IgD-negative memory B cell (primary cell): ENCODE data around the gene PNMA8C. TPM values are rescaled to one million over a fixed set of nuclear protein-coding genes. Genes with fewer than 3 reads are reported as not detected.
"Not testable (repeated sequence)": the region's sequence is repeated elsewhere in the genome, so short reads cannot be mapped to it uniquely, and the experiment has no call there.

Experiments
- H3K27ac Mint-ChIP-seq, 3 donors: one replicate each; pipeline ENCODE4 v1.8.0; 2020 to 2022; ENCODE audit warnings: mild to moderate bottlenecking in 3 of 3, mixed read lengths in 3 of 3, moderate library complexity in 1 of 3
- H3K27me3 Mint-ChIP-seq: one replicate; pipeline ENCODE4 v1.8.0; 2021; ENCODE audit warnings: mixed read lengths
- H3K36me3 Mint-ChIP-seq: one replicate; pipeline ENCODE4 v1.8.0; 2020; ENCODE audit warnings: mild to moderate bottlenecking, mixed read lengths
- H3K4me1 Mint-ChIP-seq, 3 donors: one replicate each; pipeline ENCODE4 v1.8.0; 2020 to 2022; ENCODE audit warnings: mixed read lengths in 3 of 3, mild to moderate bottlenecking in 1 of 3
- H3K4me3 Mint-ChIP-seq, 4 donors: one replicate each; pipeline ENCODE4 v1.8.0; 2020 to 2022; ENCODE audit warnings: mild to moderate bottlenecking in 4 of 4, mixed read lengths in 4 of 4, moderate library complexity in 3 of 4
- H3K9me3 Mint-ChIP-seq, 3 donors: one replicate each; pipeline ENCODE4 v1.8.0; 2020 to 2021; ENCODE audit warnings: mixed read lengths in 3 of 3, mild to moderate bottlenecking in 1 of 3
- polyA plus RNA-seq: library from polyadenylated mRNA; unstranded; fragments of 300-500 nt; fragmentation: Illumina TruSeq; gene quantifications from one replicate; pipeline ENCODE4 v1.2.3, GENCODE V29; 2021

Gene PNMA8C
- polyA plus RNA-seq, 1 donor from 2014 or later: not detected

GRCh38 chr19:46429999-46430398 is 1.3 kb upstream of the PNMA8C start:
- Mint-ChIP-seq H3K36me3 (peaks cover 6% of the 10 kb centered on the region), H3K27ac (no peak overlapping the region), H3K4me3 (peak overlapping the region in 1 of 4 donors; percentile 9), H3K4me1 (peaks cover 8 to 14% (median 9%) of the 10 kb centered on the region in 3 donors), H3K9me3 (peaks cover 0 to 7% (median 0%) of the 10 kb centered on the region in 3 donors), H3K27me3 (peaks cover 53% of the 10 kb centered on the region)

DNA sequence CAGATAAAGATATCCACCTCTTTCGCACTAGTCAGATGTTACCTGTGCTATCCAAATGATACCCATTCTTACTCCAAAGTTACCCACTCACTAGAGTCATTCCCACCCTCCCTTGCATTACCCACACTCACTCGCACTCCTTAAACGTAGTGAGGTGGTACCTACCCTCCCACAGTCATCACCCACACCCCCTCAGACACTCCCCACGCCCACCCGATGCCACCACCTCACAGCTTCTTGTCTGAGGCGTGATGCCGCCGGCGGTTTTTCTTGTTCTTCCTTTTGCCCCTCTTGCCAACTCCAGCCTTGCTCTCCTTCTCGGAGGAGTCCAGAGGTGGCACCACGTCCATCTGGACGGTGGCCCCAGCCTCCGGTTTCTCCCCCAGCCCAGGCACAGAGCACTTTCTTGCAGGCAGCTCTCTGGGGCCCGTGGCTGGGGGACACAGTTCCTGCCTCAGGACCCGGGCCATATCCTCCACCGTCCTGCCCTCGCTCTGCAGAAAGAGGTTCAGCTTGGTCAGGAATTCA is 1.2 kb downstream of the PNMA8C start:
- Mint-ChIP-seq H3K27ac (no peak overlapping the region), H3K27me3 (peaks cover 56% of the 10 kb centered on the region)

GRCh38 chr19:46426506-46427162 is 2.1 kb downstream of the PNMA8C start:
- Mint-ChIP-seq H3K27me3 (peaks cover 61% of the 10 kb centered on the region), H3K36me3 (peaks cover 6% of the 10 kb centered on the region), H3K4me3 (peak overlapping the region in 2 of 4 donors; percentile 68 to 76), H3K4me1 (peaks cover 8 to 14% (median 11%) of the 10 kb centered on the region in 3 donors), H3K9me3 (peaks cover 0 to 4% (median 0%) of the 10 kb centered on the region in 3 donors), H3K27ac (no peak overlapping the region)

More for the DNA sequence above, 1.2 kb downstream of the PNMA8C start:
- Mint-ChIP-seq H3K4me1 (peaks cover 8 to 14% (median 11%) of the 10 kb centered on the region in 3 donors), H3K36me3 (peaks cover 6% of the 10 kb centered on the region), H3K9me3 (peaks cover 0 to 4% (median 0%) of the 10 kb centered on the region in 3 donors), H3K4me3 (peak overlapping the region in 1 of 4 donors; percentile 37)

GRCh38 chr19:46426035-46426505 is 2.7 kb downstream of the PNMA8C start:
- peak overlapping the region in 1 of 4 donors; percentile 76 for H3K4me3 Mint-ChIP-seq
- H3K36me3 Mint-ChIP-seq: peaks cover 6% of the 10 kb centered on the region
- H3K27me3 Mint-ChIP-seq: peaks cover 60% of the 10 kb centered on the region

GRCh38 chr19:46423188-46423587 is 5.5 kb downstream of the PNMA8C start:
- H3K4me1 Mint-ChIP-seq: peaks cover 6 to 8% (median 7%) of the 10 kb centered on the region in 3 donors
- no peak overlapping the region for H3K27ac Mint-ChIP-seq
- peaks cover 38% of the 10 kb centered on the region for H3K27me3 Mint-ChIP-seq
- H3K36me3 Mint-ChIP-seq: peaks cover 3% of the 10 kb centered on the region
- H3K4me3 Mint-ChIP-seq: no peak overlapping the region
- H3K9me3 Mint-ChIP-seq: peaks cover 0 to 4% (median 0%) of the 10 kb centered on the region in 3 donors

More at GRCh38 chr19:46426035-46426505, 2.7 kb downstream of the PNMA8C start:
- Mint-ChIP-seq H3K9me3 (peaks cover 0 to 4% (median 0%) of the 10 kb centered on the region in 3 donors), H3K27ac (peak overlapping the region in 1 of 3 donors; percentile 16), H3K4me1 (peaks cover 8 to 14% (median 11%) of the 10 kb centered on the region in 3 donors)

GRCh38 chr19:46422344-46422743 is 6.4 kb downstream of the PNMA8C start:
- H3K4me3 Mint-ChIP-seq: peak overlapping the region in 1 of 4 donors; percentile 49
- no peak overlapping the region for H3K27ac Mint-ChIP-seq
- peaks cover 0 to 4% (median 0%) of the 10 kb centered on the region in 3 donors for H3K9me3 Mint-ChIP-seq
- peaks cover 33% of the 10 kb centered on the region for H3K27me3 Mint-ChIP-seq
- H3K36me3 Mint-ChIP-seq: peaks cover 2% of the 10 kb centered on the region
- peaks cover 6 to 8% (median 7%) of the 10 kb centered on the region in 3 donors for H3K4me1 Mint-ChIP-seq

DNA sequence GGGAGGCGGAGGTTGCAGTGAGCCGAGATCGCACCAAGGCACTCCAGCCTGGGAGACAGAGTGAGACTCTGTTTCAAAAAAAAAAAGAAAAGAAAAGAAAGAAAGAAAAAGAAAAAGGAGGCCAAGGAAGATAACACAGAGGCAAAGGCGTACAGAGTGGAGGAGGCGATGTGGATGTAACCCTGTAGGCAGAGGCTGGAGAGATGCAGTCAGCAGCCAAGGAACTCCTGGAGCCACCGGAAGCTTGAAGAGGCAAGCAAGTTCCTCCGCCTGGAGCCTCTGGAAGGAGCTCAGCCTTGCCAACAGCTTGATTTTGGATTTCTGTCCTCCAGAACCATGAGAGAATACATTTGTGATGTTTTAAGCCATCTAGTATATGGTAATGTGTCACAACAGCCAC is 8.7 kb downstream of the PNMA8C start:
- no peaks in the 10 kb centered on the region for H3K9me3 Mint-ChIP-seq
- no peaks in the 10 kb centered on the region for H3K36me3 Mint-ChIP-seq
- H3K27ac Mint-ChIP-seq: no peak overlapping the region
- H3K4me3 Mint-ChIP-seq: no peak overlapping the region
- H3K27me3 Mint-ChIP-seq: peaks cover 31% of the 10 kb centered on the region
- peaks cover 0 to 1% (median 0%) of the 10 kb centered on the region in 3 donors for H3K4me1 Mint-ChIP-seq

GRCh38 chr19:46415804-46416709 is 12.7 kb downstream of the PNMA8C start:
- Mint-ChIP-seq H3K4me3 (peak overlapping the region in 2 of 4 donors; percentile 23 to 77), H3K27me3 (peaks cover 48% of the 10 kb centered on the region)
- not testable (repeated sequence) for H3K27ac Mint-ChIP-seq, H3K9me3 Mint-ChIP-seq, H3K4me1 Mint-ChIP-seq, H3K36me3 Mint-ChIP-seq

DNA sequence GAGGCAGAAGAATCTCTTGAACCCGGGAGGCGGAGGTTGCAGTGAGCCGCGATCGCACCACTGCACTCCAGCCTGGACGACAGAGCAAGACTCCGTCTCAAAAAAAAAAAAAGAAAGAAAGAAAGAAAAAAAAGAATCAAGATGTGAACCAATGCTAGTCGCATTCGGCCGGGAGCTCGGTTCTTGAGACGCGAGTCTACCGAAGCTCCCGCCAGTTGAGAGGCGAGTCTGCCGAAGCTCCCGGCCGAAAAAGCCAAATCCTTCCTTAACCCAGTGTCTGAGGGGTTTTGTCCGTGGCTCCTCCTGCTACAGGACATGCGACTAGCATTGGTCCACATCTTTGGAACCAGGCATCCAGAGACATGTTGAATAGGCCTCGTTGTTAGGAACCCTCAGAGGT is 13.8 kb downstream of the PNMA8C start:
- H3K4me1 Mint-ChIP-seq, H3K9me3 Mint-ChIP-seq, H3K27ac Mint-ChIP-seq, H3K36me3 Mint-ChIP-seq, H3K4me3 Mint-ChIP-seq: not testable (repeated sequence)
- peaks cover 59% of the 10 kb centered on the region for H3K27me3 Mint-ChIP-seq

DNA sequence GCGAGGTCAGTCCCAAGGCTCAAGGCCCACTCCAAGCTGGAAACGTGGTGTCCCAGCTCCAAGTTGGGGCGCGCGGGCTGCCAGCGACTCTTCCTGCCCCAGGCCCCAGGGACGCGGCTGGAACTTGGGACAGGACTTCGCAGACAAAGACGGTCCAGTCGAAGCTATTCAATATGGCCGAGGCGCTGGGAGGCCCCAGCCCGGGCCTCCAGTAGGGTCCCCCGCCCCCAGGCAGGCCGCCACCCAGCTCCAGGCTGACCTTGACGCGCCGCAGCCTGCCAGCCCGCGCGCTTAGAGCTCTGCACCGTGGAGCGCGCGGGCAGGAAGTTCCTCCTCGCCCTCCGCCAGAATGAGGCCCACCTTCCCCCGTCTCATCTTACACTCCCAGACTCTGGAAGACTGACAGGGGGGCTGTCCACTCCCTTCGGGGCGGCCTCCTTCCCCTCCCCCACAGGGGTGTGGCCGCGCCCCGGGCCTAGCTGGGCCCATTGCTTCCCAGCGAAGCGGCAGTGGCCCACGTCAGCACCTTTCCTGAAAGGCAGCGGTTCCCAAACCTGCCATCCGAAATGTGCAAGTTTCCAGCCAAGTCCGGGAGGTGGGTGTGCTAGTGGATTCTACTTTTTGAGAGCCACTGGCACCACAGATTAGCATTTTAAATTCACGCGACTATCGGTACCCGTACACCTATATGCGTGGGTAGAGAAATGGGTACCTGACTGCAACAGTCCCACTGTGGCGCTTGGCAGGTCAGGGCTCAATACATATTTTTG is 15.3 kb downstream of the PNMA8C start, which contains the start of gene CCDC8:
Gene CCDC8, minus strand, starts transcription at position 303 of the 770 bp plus-strand sequence. CDS start 754 bp downstream, outside the sequence.
- peak within 1 kb of the TSS in 1 of 3 donors; percentile 19 for H3K27ac Mint-ChIP-seq
- peaks cover 64% of the 10 kb centered on the region for H3K27me3 Mint-ChIP-seq

DNA sequence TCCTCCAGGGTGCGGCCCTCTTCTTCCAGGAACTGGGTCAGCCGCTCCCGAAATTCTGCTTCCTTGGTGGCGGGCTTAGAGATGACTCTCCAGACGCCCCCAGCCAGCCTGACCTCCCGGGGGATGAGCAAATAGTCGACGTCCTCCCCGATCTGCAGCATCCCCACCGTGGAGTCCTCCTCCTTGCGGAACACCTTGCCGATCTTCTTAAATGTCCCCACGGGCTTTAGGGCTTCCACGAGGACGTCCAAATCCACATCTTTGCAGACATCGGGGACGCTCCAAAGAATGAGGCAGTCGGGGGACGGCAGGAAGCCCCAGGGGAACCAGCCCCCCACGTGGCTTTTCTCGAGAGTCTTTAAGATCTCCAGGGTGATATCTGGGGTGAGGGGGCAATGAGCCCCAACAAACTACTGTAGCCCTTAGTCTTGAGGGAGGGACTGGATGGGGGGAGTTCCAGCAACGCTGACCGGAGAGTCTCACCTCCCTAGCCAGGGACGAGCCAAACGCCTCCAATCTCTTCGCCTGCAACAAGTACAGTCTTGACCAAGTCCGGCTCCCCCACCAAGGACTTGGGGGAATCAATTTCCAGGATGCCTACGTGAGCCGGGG is 16.0 kb downstream of the PNMA8C start:
- peaks cover 68% of the 10 kb centered on the region for H3K27me3 Mint-ChIP-seq
- no peaks in the 10 kb centered on the region for H3K9me3 Mint-ChIP-seq
- H3K4me1 Mint-ChIP-seq: peaks cover 0 to 3% (median 2%) of the 10 kb centered on the region in 3 donors
- H3K4me3 Mint-ChIP-seq: no peak overlapping the region
- H3K36me3 Mint-ChIP-seq: no peaks in the 10 kb centered on the region
- H3K27ac Mint-ChIP-seq: peak overlapping the region in 1 of 3 donors; percentile 14

More for the DNA sequence above, 15.3 kb downstream of the PNMA8C start, which contains the start of gene CCDC8:
- Mint-ChIP-seq H3K36me3 (no peaks in the 10 kb centered on the region), H3K9me3 (no peaks in the 10 kb centered on the region), H3K4me3 (peak within 1 kb of the TSS in 1 of 4 donors; percentile 35), H3K4me1 (peaks cover 0 to under 1% (median 0%) of the 10 kb centered on the region in 3 donors)

- H3K27ac Mint-ChIP-seq: no peak overlapping the region
- peaks cover 73% of the 10 kb centered on the region for H3K27me3 Mint-ChIP-seq
- no peaks in the 10 kb centered on the region for H3K36me3 Mint-ChIP-seq
- H3K9me3 Mint-ChIP-seq: no peaks in the 10 kb centered on the region
- H3K4me1 Mint-ChIP-seq: peaks cover 0 to 3% (median 2%) of the 10 kb centered on the region in 3 donors
- H3K4me3 Mint-ChIP-seq: no peak overlapping the region
Observed at GRCh38 chr19:46411925-46412649, 16.6 kb downstream of the PNMA8C start.
